Activated CD8-positive, alpha-beta memory T cell treated with anti-CD3 and anti-CD28 coated beads for 24 hours (primary cell): ENCODE results near the gene PPIL6.

Source experiments
- DNase-seq: peaks from one replicate; pipeline ENCODE4 v3.0.0-alpha.2; 2020

PPIL6 gene

GRCh38 chr6:109440331-109441068 is at the start of gene PPIL6, which contains the start of gene SMPD2:
PPIL6 (minus strand) TSS chr6:109440628; CDS start chr6:109440590, 38 bp downstream.
SMPD2 (plus strand) TSS chr6:109440724; CDS start chr6:109441122, 398 bp downstream.
- DNase-seq: peak; percentile 90

GRCh38 chr6:109488001-109488400 is 47.6 kb upstream of the PPIL6 start:
- no peak for DNase-seq

- DNase-seq: no peak
Measured at GRCh38 chr6:109486068-109486467, 45.6 kb upstream of the PPIL6 start.

GRCh38 chr6:109485266-109485935 is 45.0 kb upstream of the PPIL6 start:
- DNase-seq: no peak

GRCh38 chr6:109484122-109484521 is 43.7 kb upstream of the PPIL6 start:
- no peak for DNase-seq

- DNase-seq: no peak
Measured at GRCh38 chr6:109483735-109484057, 43.3 kb upstream of the PPIL6 start.

GRCh38 chr6:109482905-109483734 is 42.7 kb upstream of the PPIL6 start, which contains the start of gene ZBTB24:
ZBTB24 (minus strand) TSS chr6:109483219; CDS start chr6:109482026, 1,193 bp downstream.
- DNase-seq: peak; percentile 90

- no peak for DNase-seq
Measured at GRCh38 chr6:109480993-109481480, 40.6 kb upstream of the PPIL6 start.

- DNase-seq: no peak
Measured at GRCh38 chr6:109478841-109479624, 38.6 kb upstream of the PPIL6 start.

GRCh38 chr6:109478222-109478805 is 37.9 kb upstream of the PPIL6 start:
- no peak for DNase-seq

- no peak for DNase-seq
Measured at GRCh38 chr6:109477725-109478124, 37.3 kb upstream of the PPIL6 start.

- DNase-seq: no peak
Measured at GRCh38 chr6:109477184-109477583, 36.8 kb upstream of the PPIL6 start.

GRCh38 chr6:109475625-109476024 is 35.2 kb upstream of the PPIL6 start:
- DNase-seq: no peak

GRCh38 chr6:109474995-109475394 is 34.6 kb upstream of the PPIL6 start:
- DNase-seq: no peak

- DNase-seq: no peak
Measured at GRCh38 chr6:109473120-109473519, 32.7 kb upstream of the PPIL6 start.

- DNase-seq: no peak
Measured at GRCh38 chr6:109472132-109472995, 31.9 kb upstream of the PPIL6 start.

- no peak for DNase-seq
Measured at GRCh38 chr6:109471105-109471810, 30.8 kb upstream of the PPIL6 start.

- no peak for DNase-seq
Measured at GRCh38 chr6:109469591-109470189, 29.3 kb upstream of the PPIL6 start.

GRCh38 chr6:109467696-109468095 is 27.3 kb upstream of the PPIL6 start:
- DNase-seq: no peak
